Astrocyte (in vitro differentiated cells and primary cell): Measurements from ENCODE around the gene OR8B8. TPM values are rescaled to one million over a fixed set of nuclear protein-coding genes. Genes with fewer than 3 reads are reported as not detected.

ENCODE experiments used
- DNase-seq: peaks from one replicate; pipeline ENCODE4 v3.0.0-alpha.2; 2010; ENCODE audit warnings: low read depth
- FAIRE-seq: peaks from 2 replicates; lab custom pipeline; 2011; peaks lifted over from hg19 to GRCh38; lab: Jason Lieb, UNC
- H2AFZ ChIP-seq: 2 replicates; pipeline ENCODE4 v1.6.0; 2012; ENCODE audit warnings: low read depth, low read length, inconsistent platforms
- H3K27ac ChIP-seq: 2 replicates; pipeline ENCODE4 v1.5.1; 2011; ENCODE audit warnings: low read depth, low read length, inconsistent platforms
- H3K27me3 ChIP-seq: 2 replicates; pipeline ENCODE4 v1.6.0; 2011; ENCODE audit warnings: low read length, inconsistent platforms; ENCODE audit not compliant: insufficient read depth
- H3K36me3 ChIP-seq: 2 replicates; pipeline ENCODE4 v1.5.1; 2011; ENCODE audit warnings: low read length, inconsistent platforms; ENCODE audit not compliant: insufficient read depth
- H3K4me1 ChIP-seq: 2 replicates; pipeline ENCODE4 v1.5.1; 2011; ENCODE audit warnings: low read length, inconsistent platforms; ENCODE audit not compliant: insufficient read depth
- H3K4me2 ChIP-seq: 2 replicates; pipeline ENCODE4 v1.6.0; 2012; ENCODE audit warnings: low read length, inconsistent platforms
- H3K4me3 ChIP-seq: 2 replicates; pipeline ENCODE4 v1.5.1; 2011; ENCODE audit warnings: low read depth, mild to moderate bottlenecking, low read length, inconsistent platforms; ENCODE audit not compliant: insufficient read depth
- H3K79me2 ChIP-seq: 2 replicates; pipeline ENCODE4 v1.6.0; 2012; ENCODE audit warnings: mild to moderate bottlenecking, low read length, inconsistent platforms; ENCODE audit not compliant: insufficient read depth
- H3K9ac ChIP-seq: 2 replicates; pipeline ENCODE4 v1.6.0; 2012; ENCODE audit warnings: mild to moderate bottlenecking, low read length, inconsistent platforms
- H3K9me3 ChIP-seq: 2 replicates; pipeline ENCODE4 v1.5.1; 2012; ENCODE audit warnings: low read depth, mild to moderate bottlenecking, low read length, inconsistent platforms; ENCODE audit not compliant: insufficient read depth
- H4K20me1 ChIP-seq: 2 replicates; pipeline ENCODE4 v1.6.0; 2012; ENCODE audit warnings: low read length, inconsistent platforms; ENCODE audit not compliant: insufficient read depth
- H3K27ac Mint-ChIP-seq: one replicate; pipeline ENCODE4 v1.8.0; 2021; ENCODE audit warnings: mild to moderate bottlenecking, mixed read lengths; ENCODE audit not compliant: unreplicated experiment
- H3K27me3 Mint-ChIP-seq: one replicate; pipeline ENCODE4 v1.8.0; 2021; ENCODE audit warnings: low read depth, mixed read lengths; ENCODE audit not compliant: unreplicated experiment
- H3K36me3 Mint-ChIP-seq: one replicate; pipeline ENCODE4 v1.8.0; 2021; ENCODE audit warnings: low read depth, mixed read lengths; ENCODE audit not compliant: unreplicated experiment
- H3K4me1 Mint-ChIP-seq: one replicate; pipeline ENCODE4 v1.8.0; 2021; ENCODE audit warnings: low read depth, mixed read lengths; ENCODE audit not compliant: unreplicated experiment
- H3K4me3 Mint-ChIP-seq: one replicate; pipeline ENCODE4 v1.8.0; 2021; ENCODE audit warnings: mild to moderate bottlenecking, moderate library complexity, mixed read lengths; ENCODE audit not compliant: unreplicated experiment
- H3K9me3 Mint-ChIP-seq: one replicate; pipeline ENCODE4 v1.8.0; 2021; ENCODE audit warnings: mild to moderate bottlenecking, mixed read lengths; ENCODE audit not compliant: unreplicated experiment
- EZH2 ChIP-seq: IDR thresholded peaks from 2 replicates; pipeline ENCODE4 v1.6.1; 2012; ENCODE audit warnings: mild to moderate bottlenecking, low read length, inconsistent platforms; ENCODE audit not compliant: insufficient read depth
- total RNA-seq: library from RNA; stranded (reverse); gene quantifications from 2 replicates; pipeline ENCODE4 v1.2.1, GENCODE V29; 2021
- TF ChIP-seq, protein P1 (sequence below): IDR thresholded peaks from 2 replicates; pipeline ENCODE4 v1.5.1; 2011; ENCODE audit warnings: low read depth, mild to moderate bottlenecking, inconsistent platforms, low read length, moderate library complexity; ENCODE audit not compliant: insufficient read depth

Gene OR8B8
- total RNA-seq, 1 donor from 2014 or later, result not detected

GRCh38 chr11:124479561-124479960 is 34.1 kb upstream of the OR8B8 start:
- DNase-seq (no peak), FAIRE-seq (no peak)
- Histone ChIP-seq H4K20me1 (no peaks in the 10 kb centered on the region), H3K27ac (no peak overlapping the region), H3K4me1 (peaks cover 13% of the 10 kb centered on the region), H3K36me3 (no peaks in the 10 kb centered on the region), H3K79me2 (no peaks in the 10 kb centered on the region), H3K9ac (no peak overlapping the region), H3K27me3 (peaks cover 2% of the 10 kb centered on the region), H3K9me3 (no peaks in the 10 kb centered on the region), H3K4me2 (no peak overlapping the region), H3K4me3 (no peak overlapping the region), H2AFZ (no peak overlapping the region)
- no peak overlapping the region for H3K27ac Mint-ChIP-seq
- H3K4me1 Mint-ChIP-seq, result peaks cover 14% of the 10 kb centered on the region
- no peaks in the 10 kb centered on the region for H3K27me3 Mint-ChIP-seq
- H3K36me3 Mint-ChIP-seq, result no peaks in the 10 kb centered on the region
- H3K4me3 Mint-ChIP-seq, result no peak overlapping the region
- no peaks in the 10 kb centered on the region for H3K9me3 Mint-ChIP-seq
- TF ChIP-seq EZH2, result no peak

DNA sequence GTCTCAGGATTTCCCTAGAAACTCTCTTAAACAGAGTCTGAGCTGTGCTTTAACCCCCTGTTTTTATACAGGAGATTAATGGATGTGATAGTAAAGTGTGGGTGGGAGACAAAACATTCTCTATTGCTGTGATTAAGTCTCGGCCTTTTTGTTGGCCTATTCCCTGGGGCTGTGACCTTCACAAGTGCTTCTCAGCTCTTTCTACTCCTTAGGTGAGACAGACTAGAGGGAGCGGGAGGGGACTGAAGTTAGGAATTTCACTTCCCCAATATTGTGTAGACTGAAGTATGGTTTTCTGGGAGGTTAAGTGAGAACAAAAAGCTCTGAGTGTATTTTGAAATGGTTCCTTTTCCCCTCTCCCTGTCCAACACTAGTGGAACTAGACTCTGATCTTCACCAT is 29.8 kb upstream of the OR8B8 start:
- Mint-ChIP-seq H3K36me3 (no peaks in the 10 kb centered on the region), H3K4me1 (no peaks in the 10 kb centered on the region), H3K27ac (no peak overlapping the region), H3K4me3 (no peak overlapping the region), H3K9me3 (no peaks in the 10 kb centered on the region), H3K27me3 (no peaks in the 10 kb centered on the region)
- DNase-seq (no peak), FAIRE-seq (no peak)
- no peak overlapping the region for H3K4me3 ChIP-seq
- peaks cover 2% of the 10 kb centered on the region for H3K27me3 ChIP-seq
- no peak overlapping the region for H3K27ac ChIP-seq
- H3K9me3 ChIP-seq, result no peaks in the 10 kb centered on the region
- no peaks in the 10 kb centered on the region for H3K36me3 ChIP-seq
- TF ChIP-seq, protein P1, sequence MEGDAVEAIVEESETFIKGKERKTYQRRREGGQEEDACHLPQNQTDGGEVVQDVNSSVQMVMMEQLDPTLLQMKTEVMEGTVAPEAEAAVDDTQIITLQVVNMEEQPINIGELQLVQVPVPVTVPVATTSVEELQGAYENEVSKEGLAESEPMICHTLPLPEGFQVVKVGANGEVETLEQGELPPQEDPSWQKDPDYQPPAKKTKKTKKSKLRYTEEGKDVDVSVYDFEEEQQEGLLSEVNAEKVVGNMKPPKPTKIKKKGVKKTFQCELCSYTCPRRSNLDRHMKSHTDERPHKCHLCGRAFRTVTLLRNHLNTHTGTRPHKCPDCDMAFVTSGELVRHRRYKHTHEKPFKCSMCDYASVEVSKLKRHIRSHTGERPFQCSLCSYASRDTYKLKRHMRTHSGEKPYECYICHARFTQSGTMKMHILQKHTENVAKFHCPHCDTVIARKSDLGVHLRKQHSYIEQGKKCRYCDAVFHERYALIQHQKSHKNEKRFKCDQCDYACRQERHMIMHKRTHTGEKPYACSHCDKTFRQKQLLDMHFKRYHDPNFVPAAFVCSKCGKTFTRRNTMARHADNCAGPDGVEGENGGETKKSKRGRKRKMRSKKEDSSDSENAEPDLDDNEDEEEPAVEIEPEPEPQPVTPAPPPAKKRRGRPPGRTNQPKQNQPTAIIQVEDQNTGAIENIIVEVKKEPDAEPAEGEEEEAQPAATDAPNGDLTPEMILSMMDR, result no peak
- TF ChIP-seq EZH2, result no peak
- H4K20me1 ChIP-seq, result no peaks in the 10 kb centered on the region
- H3K79me2 ChIP-seq, result no peaks in the 10 kb centered on the region
- H2AFZ ChIP-seq, result no peak overlapping the region
- H3K4me1 ChIP-seq, result no peaks in the 10 kb centered on the region
- no peak overlapping the region for H3K9ac ChIP-seq
- H3K4me2 ChIP-seq, result no peak overlapping the region

DNA sequence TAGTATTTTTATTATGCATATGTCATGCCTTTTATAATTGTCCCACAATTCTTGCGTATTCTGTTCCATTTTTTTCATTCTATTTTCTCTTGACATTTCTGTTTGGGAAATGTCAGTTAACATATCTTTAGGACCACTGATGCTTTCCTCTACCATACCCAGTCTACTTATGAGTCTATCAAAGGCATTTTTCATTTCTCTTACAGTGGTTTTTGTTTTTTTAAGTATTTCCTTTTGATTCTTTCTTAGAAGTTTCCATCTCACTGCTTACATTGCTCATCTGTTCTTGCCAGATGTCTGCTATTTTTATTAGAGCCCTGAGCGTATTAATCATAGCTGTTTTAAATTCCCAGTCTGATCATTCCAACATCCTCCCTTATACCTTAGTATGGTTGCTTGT is 29.3 kb upstream of the OR8B8 start:
- H3K4me1 Mint-ChIP-seq, result no peaks in the 10 kb centered on the region
- Histone ChIP-seq H3K4me3 (no peak overlapping the region), H3K4me2 (no peak overlapping the region), H3K9ac (no peak overlapping the region), H3K36me3 (no peaks in the 10 kb centered on the region), H3K4me1 (no peaks in the 10 kb centered on the region), H2AFZ (no peak overlapping the region), H3K9me3 (no peaks in the 10 kb centered on the region), H4K20me1 (no peaks in the 10 kb centered on the region), H3K27ac (no peak overlapping the region), H3K79me2 (no peaks in the 10 kb centered on the region), H3K27me3 (peaks cover 2% of the 10 kb centered on the region)
- no peak overlapping the region for H3K4me3 Mint-ChIP-seq
- no peak overlapping the region for H3K27ac Mint-ChIP-seq
- H3K36me3 Mint-ChIP-seq, result no peaks in the 10 kb centered on the region
- DNase-seq, result no peak
- TF ChIP-seq, protein P1, result no peak
- no peak for TF ChIP-seq EZH2
- no peaks in the 10 kb centered on the region for H3K27me3 Mint-ChIP-seq
- FAIRE-seq, result no peak
- H3K9me3 Mint-ChIP-seq, result no peaks in the 10 kb centered on the region
